ENCODE data around the gene CCR3. TPM values are rescaled to one million over a fixed set of nuclear protein-coding genes. Genes with fewer than 3 reads are reported as not detected.

The CCR3 gene
- total and polyA plus RNA-seq, 9 of the 15 experiments (the other 6 are each of a cell fraction or from before 2014, with no cell fraction given), result not detected

DNA sequence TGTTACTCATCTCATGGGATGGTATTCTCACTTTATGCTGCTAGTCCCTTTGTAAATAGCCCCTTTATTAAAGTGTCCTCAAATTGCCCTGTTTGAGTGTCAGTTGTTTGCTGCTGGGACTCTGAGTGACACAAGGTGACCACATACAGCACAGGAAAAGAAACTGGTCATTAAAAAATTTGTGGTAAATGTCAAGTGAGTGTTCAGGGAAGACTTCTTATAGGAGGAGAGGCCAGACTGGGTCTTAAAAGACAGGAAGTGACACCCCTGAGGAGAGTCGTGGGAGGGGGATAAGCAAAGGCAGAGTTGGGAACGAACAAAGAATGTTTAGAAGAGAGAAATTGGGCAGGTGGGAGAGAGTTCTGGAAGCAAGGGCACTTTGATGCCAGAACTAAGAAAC, 35.2 kb downstream of the CCR3 start:
- H3K9ac ChIP-seq (ENCODE audit: insufficient read depth in 1 of 2, low read depth in 2 of 2, low read length in 2 of 2), result no peak overlapping the region
- DNase-seq (ENCODE audit: extremely low read depth in 1 of 4, low spot score in 3 of 4) (no peak), ATAC-seq (no peak), FAIRE-seq (no peak)
- no peak overlapping the region for H3K4me3 ChIP-seq
- CTCF ChIA-PET (ENCODE audit: low intra/inter-chr PET ratio), result no interaction called here
- H3K27me3 ChIP-seq (ENCODE audit: control insufficient read depth in 2 of 2, insufficient read depth in 2 of 2, low read length in 2 of 2), result no peaks in the 10 kb centered on the region
- TF ChIP-seq CBX8 (IDR thresholded peaks at IDR 0.05; ENCODE audit: borderline replicate concordance, extremely low read depth, low read depth, low read length, poor library complexity, severe bottlenecking) (no peak), CAMTA2 (CRISPR knock-in tag; conservative IDR thresholded peaks at IDR 0.05) (no peak), HIVEP1 (CRISPR knock-in tag; IDR thresholded peaks at IDR 0.05) (no peak), PTBP1 (IDR thresholded peaks at IDR 0.05; ENCODE audit: low read depth, low read length) (no peak), SIRT6 (IDR thresholded peaks at IDR 0.05; ENCODE audit: low read depth, low read length) (no peak)
- no peaks in the 10 kb centered on the region for H3K79me2 ChIP-seq (ENCODE audit: control insufficient read depth, insufficient read depth, low read length)
- no peaks in the 10 kb centered on the region for H4K20me1 ChIP-seq (replicated peaks; ENCODE audit: control insufficient read depth, insufficient read depth, low read length)
- H3K9me3 ChIP-seq (replicated peaks; ENCODE audit: control insufficient read depth, insufficient read depth, low read depth, low read length), result no peaks in the 10 kb centered on the region; the same call in 1 of the 2 replicates
- POLR2A ChIA-PET, result no interaction called here
- no peak overlapping the region for H2AFZ ChIP-seq (ENCODE audit: low read depth, low read length)
- intact Hi-C loops (cut with micrococcal nuclease) (no loop called here), in situ Hi-C loops (cut with MboI) (no loop called here)
- 3% methylated on average over 2 of the region's 2 CpGs for WGBS (ENCODE audit: insufficient coverage, low coverage, missing lambda C conversion rate)
- H3K27ac ChIP-seq (ENCODE audit: extremely low read depth, low read depth, low read length), result no peak overlapping the region
- no peak overlapping the region for H3K4me2 ChIP-seq (ENCODE audit: insufficient read depth, low read length)
- H3K36me3 ChIP-seq (ENCODE audit: control insufficient read depth, insufficient read depth, low read length), result no peaks in the 10 kb centered on the region
- no peaks in the 10 kb centered on the region for H3K9me1 ChIP-seq (ENCODE audit: control insufficient read depth, insufficient read depth, low read length)
- no peaks in the 10 kb centered on the region for H3K4me1 ChIP-seq (replicated peaks in 1 of 2; ENCODE audit: control insufficient read depth in 2 of 2, insufficient read depth in 2 of 2, low read length in 2 of 2)
- no TSS peak for BruUV-seq (replicated peaks)

Data from K562 (cell line).